ENCODE results near the gene VANGL1. TPM values are rescaled to one million over a fixed set of nuclear protein-coding genes. Genes with fewer than 3 reads are reported as not detected.
A peak's percentile ranks its signal among the peaks of the same experiment; 100 is the strongest.

VANGL1 gene
- total RNA-seq, 2 donors from 2014 or later, result 12.3 to 16.2 TPM

- Histone ChIP-seq H3K9me3 (no peaks in the 10 kb centered on the region), H3K27me3 (replicated peaks; ENCODE audit: insufficient read depth) (no peaks in the 10 kb centered on the region), H3K36me3 (no peaks in the 10 kb centered on the region), H3K4me3 (no peak overlapping the region), H3K4me1 (replicated peaks) (peaks cover 6% of the 10 kb centered on the region), H3K27ac (no peak overlapping the region)
- TF ChIP-seq POLR2A (IDR thresholded peaks at IDR 0.05) (no peak), POLR2AphosphoS5 (IDR thresholded peaks at IDR 0.05) (no peak), CTCF (IDR thresholded peaks at IDR 0.05) (no peak)
- no peak for DNase-seq (ENCODE audit: low spot score)
- WGBS, result 95% methylated on average over 13 of the region's 13 CpGs
- intact Hi-C loops (cut with DNase I), result no loop called here
These were observed 30.6 kb downstream of the VANGL1 start for GRCh38 chr1:115672224-115673009.

- 40% methylated on average over 7 of the region's 7 CpGs for WGBS
- Histone ChIP-seq H3K4me3 (no peak overlapping the region), H3K27me3 (replicated peaks; ENCODE audit: insufficient read depth) (no peaks in the 10 kb centered on the region), H3K36me3 (no peaks in the 10 kb centered on the region), H3K9me3 (no peaks in the 10 kb centered on the region), H3K27ac (no peak overlapping the region), H3K4me1 (replicated peaks) (no peaks in the 10 kb centered on the region)
- intact Hi-C loops (cut with DNase I), result no loop called here
- DNase-seq (ENCODE audit: low spot score), result peak; percentile 63
- TF ChIP-seq CTCF (IDR thresholded peaks at IDR 0.05), result no peak
- TF ChIP-seq POLR2AphosphoS5 (IDR thresholded peaks at IDR 0.05), result peak; percentile 46
These were observed 34.9 kb downstream of the VANGL1 start for GRCh38 chr1:115676498-115677181.

- H3K36me3 ChIP-seq, result no peaks in the 10 kb centered on the region
- no peaks in the 10 kb centered on the region for H3K4me1 ChIP-seq (replicated peaks)
- no peaks in the 10 kb centered on the region for H3K27me3 ChIP-seq (replicated peaks; ENCODE audit: insufficient read depth)
- intact Hi-C loops (cut with DNase I), result no loop called here
- no peaks in the 10 kb centered on the region for H3K9me3 ChIP-seq
- no peak overlapping the region for H3K4me3 ChIP-seq
- no peak for DNase-seq (ENCODE audit: low spot score)
- no peak overlapping the region for H3K27ac ChIP-seq
- no peak for TF ChIP-seq POLR2A (IDR thresholded peaks at IDR 0.05)
- no peak for TF ChIP-seq POLR2AphosphoS5 (IDR thresholded peaks at IDR 0.05)
- no peak for TF ChIP-seq CTCF (IDR thresholded peaks at IDR 0.05)
- WGBS, result 64% methylated on average over 3 of the region's 3 CpGs
These were observed 35.4 kb downstream of the VANGL1 start for GRCh38 chr1:115677182-115677555.

GRCh38 chr1:115677565-115677964 lies 35.8 kb downstream of the VANGL1 start:
- Histone ChIP-seq H3K27ac (no peak overlapping the region), H3K4me3 (no peak overlapping the region), H3K27me3 (replicated peaks; ENCODE audit: insufficient read depth) (no peaks in the 10 kb centered on the region), H3K36me3 (no peaks in the 10 kb centered on the region), H3K4me1 (replicated peaks) (no peaks in the 10 kb centered on the region), H3K9me3 (no peaks in the 10 kb centered on the region)
- intact Hi-C loops (cut with DNase I), result no loop called here
- WGBS, result 95% methylated on average over 1 of the region's 1 CpG
- DNase-seq (ENCODE audit: low spot score), result no peak
- TF ChIP-seq POLR2AphosphoS5 (IDR thresholded peaks at IDR 0.05) (no peak), POLR2A (IDR thresholded peaks at IDR 0.05) (no peak), CTCF (IDR thresholded peaks at IDR 0.05) (no peak)

- TF ChIP-seq CTCF (IDR thresholded peaks at IDR 0.05) (no peak), POLR2A (IDR thresholded peaks at IDR 0.05) (no peak), POLR2AphosphoS5 (IDR thresholded peaks at IDR 0.05) (no peak)
- H3K36me3 ChIP-seq, result no peaks in the 10 kb centered on the region
- H3K9me3 ChIP-seq, result no peaks in the 10 kb centered on the region
- no peak overlapping the region for H3K27ac ChIP-seq
- no peaks in the 10 kb centered on the region for H3K4me1 ChIP-seq (replicated peaks)
- H3K4me3 ChIP-seq, result no peak overlapping the region
- H3K27me3 ChIP-seq (replicated peaks; ENCODE audit: insufficient read depth), result no peaks in the 10 kb centered on the region
- WGBS, result 74% methylated on average over 5 of the region's 5 CpGs
- DNase-seq (ENCODE audit: low spot score), result no peak
- intact Hi-C loops (cut with DNase I), result no loop called here
These were observed 36.4 kb downstream of the VANGL1 start for GRCh38 chr1:115678141-115678540.

All from prostate gland (tissue), 2 donors.